NOMO-1 treated with dmso at 0.1 percent for 144 hours (cell line): ENCODE measurements around the gene TNIP2.
"Not testable (repeated sequence)": the region's sequence is repeated elsewhere in the genome, so short reads cannot be mapped to it uniquely, and the experiment has no call there.

ENCODE experiments used
- DNase-seq: peaks from one replicate; lab custom pipeline; 2025; ENCODE audit not compliant: unreplicated experiment; lab: John Stamatoyannopoulos, UW

TNIP2 gene

GRCh38 chr4:2768124-2768523 is 12.0 kb upstream of the TNIP2 start:
- DNase-seq, result no peak

- no peak for DNase-seq
Observed at GRCh38 chr4:2767705-2768074, 11.6 kb upstream of the TNIP2 start.

DNA sequence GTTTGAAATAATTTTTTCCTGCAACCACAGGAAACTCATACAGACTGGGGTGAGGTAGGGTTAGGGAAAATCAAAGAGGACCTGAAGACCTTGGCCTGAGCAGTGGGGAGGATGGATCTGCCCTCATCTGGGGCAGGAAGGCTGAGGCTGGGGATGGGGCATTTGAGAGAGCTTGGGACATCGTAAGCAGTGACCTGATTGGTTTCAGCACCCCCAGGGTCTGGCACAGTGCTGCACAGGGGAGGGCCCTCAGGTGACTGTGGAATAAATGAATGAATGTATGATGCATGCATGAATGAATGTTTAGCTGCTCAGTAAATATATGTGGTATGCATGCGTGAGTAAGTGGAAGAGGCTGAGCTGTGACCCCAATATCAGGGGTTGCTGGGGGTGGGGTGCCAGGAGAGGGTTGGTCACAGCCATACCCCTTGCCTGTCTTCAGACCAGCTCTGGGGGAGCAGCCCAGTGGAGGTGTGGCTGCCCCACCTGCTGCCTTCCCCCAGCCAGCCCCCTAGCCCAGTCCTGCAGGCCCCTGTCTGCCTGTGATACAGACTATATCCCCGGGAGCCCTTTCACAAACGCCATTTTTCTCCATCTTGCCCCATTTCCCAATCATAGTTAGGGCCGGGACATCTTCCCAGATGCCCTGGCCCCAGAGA is 11.0 kb upstream of the TNIP2 start:
- DNase-seq, result no peak

DNA sequence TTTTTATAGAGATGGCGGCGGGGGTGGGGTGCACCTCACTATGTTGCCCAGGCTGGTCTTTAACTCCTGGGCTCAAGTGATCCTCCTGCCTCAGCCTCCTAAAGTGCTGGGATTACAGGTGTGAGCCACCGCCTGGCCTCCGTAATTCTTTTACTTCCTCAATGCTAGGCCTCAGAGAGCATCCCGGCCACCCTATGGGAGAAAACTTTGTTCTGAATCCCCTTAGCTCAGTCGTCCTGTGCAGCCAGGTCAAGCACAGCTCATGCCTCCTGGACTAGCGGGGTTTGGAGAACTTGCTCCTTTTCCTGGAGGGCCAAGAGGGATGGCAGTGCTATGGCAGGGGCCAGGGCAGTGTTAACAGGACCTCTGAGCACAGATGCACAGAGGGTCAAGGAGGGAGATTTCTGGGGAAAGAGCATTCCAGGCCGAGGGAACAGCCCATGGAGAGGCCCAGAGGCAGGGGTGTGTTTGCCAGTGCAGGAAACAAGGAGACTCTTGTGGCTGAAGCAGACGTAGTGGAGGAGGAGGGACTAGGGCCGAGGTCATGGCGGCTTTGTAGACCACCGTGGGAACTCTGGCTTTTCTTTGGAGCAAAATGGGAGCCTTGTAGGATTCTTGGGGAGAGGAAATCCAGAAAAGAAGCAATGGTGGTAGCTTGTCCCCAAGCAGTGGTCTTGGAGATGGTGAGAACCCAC is 9.8 kb upstream of the TNIP2 start:
- no peak for DNase-seq

DNA sequence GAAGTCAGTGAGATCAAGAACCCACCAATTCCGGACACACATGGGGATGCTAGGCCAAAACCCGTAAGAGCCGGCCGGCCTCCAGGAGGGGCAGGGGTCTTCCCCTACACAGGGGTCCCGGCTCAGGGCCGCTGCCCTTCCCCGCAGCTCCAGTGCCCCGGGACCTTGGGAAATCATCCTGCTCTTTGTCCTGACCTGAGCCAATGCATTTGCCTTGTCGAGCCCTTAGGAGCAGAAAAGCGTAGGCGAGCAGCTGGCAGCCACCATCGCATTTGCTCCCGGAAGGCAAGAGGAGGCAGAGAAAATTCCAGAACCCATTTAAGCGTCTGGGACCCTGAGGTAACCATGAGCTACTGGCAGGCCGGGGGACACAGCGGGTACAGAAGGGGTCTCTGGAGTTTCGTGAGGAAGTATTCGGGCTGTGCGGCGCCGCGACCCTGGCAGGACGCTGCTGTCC is 7.4 kb upstream of the TNIP2 start:
- no peak for DNase-seq

- not testable (repeated sequence) for DNase-seq
Observed at GRCh38 chr4:2762486-2763370, 6.6 kb upstream of the TNIP2 start.

DNA sequence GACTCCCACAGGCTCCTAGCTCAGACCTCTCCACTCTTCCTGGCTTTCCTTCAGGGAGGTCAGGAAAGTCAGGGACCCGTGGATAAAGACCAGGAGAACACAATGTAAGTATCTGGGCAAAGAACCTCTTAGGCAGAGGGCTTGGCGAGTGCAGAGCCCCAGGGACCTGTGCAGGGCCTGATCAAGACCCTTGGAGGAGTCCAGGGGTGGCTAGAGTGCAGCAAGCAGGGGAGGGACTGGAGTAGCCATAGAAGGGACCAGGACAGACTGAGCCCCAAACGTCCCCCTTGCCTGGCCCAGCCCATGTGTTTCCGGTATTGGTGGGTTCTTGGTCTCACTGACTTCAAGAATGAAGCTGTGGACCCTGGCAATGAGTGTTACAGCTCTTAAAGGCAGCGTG is 5.9 kb upstream of the TNIP2 start:
- DNase-seq, result no peak

- no peak for DNase-seq
Observed at GRCh38 chr4:2761035-2761923, 5.1 kb upstream of the TNIP2 start.

GRCh38 chr4:2757426-2757825 is 1.3 kb upstream of the TNIP2 start:
- DNase-seq, result no peak

DNA sequence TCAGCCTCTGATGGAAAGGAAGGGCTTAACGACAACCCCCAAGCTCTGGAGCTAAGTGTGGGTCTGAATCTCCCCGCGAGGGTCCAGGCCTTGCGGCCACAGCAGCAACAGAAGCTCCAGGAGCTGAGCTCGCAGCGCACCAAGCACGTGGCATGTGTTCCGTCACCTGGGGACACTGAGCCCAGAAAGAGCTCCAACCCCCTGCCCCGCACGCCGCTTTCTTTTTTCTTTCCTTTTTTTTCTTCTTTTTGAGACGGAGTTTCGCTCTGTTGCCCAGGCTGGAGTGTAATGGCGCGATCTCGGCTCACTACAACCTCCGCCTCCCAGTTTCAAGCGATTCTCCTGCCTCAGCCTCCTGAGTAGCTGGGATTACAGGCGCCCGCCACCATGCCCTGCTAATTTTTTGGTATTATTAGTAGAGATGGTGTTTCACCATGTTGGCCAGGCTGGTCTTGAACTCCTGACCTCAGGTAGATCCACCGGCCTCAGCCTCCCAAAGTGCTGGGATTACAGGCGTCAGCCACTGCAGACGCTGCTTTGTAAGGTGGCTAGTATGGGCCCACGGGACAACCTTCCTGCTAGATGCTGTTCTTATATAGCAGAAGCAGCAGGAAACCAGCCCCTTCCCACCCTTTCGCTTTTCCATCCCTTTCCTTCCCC is 685 bp upstream of the TNIP2 start:
- no peak for DNase-seq

GRCh38 chr4:2754848-2755819 is 1.0 kb downstream of the TNIP2 start:
- DNase-seq, result no peak

GRCh38 chr4:2753436-2753835 is 2.7 kb downstream of the TNIP2 start:
- DNase-seq, result no peak

- no peak for DNase-seq
Observed at GRCh38 chr4:2750719-2751605, 5.2 kb downstream of the TNIP2 start.

DNA sequence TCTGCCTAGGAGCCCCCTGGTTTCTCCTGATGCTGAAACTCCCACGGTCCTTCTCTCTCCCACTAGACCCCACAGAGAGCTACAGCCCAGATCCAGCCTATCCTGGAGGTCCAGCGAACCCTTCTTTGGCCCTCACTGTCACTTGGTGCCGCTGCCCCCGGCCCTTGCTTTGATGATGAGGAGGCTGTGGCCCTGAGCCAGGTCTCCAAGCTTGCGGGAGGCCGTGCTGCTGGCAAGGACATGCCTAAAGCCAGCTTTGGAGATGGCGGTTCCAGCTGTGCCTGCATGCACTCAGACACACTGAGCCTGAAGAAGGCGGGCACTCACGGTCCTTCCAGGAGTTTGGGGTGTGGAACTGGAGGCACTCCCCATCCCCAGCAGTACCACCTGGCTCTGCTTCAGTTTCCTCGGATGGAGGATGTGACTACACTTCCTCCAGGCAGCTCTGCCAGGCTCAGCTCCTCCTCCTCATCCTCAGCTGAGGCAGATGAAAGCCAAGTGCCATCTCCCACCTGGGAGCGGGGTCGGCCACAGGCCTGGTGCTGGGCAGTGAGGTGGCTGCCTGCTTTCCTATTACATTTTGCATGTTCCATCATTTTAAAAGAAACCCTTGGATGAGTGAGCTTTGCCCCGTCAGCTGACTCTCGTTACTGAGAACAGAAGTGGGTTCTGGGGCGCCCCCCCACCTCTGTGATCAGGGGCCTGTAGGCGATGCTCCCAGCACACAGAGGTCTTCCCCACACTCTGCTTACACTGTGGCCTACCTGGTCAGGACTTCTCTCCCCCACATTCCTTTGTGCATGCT is 9.0 kb downstream of the TNIP2 start:
- no peak for DNase-seq

- no peak for DNase-seq
Observed at GRCh38 chr4:2745981-2746806, 9.9 kb downstream of the TNIP2 start.

DNA sequence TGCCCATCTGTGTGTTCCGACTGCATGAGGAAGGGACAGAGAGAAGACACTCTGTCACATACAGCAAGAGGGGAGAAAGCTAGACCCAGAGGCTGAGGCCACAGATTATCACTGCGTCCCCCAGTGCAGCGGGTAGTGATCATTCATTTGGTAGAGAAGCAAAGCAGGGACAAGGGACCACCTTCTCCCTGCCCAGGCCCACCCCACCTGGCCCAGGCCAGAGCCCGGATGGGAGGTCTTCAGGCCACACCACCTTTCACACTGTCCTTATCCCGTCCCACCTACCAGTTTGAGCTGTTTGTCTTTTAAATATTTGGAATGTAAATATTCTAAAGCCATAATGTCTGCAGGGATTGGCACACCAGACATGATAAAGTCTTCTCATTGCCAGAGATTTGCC is 10.6 kb downstream of the TNIP2 start:
- DNase-seq, result no peak
